SK-N-SH (cell line): ENCODE results near the gene PPP1CA.

Experiments
- CTCF ChIP-seq: fragments of 200-600 bp; sonication (generic); IDR thresholded peaks from 2 replicates; pipeline ENCODE4 v1.6.1; 2017; ENCODE audit warnings: antibody characterized with exemption, mild to moderate bottlenecking, moderate library complexity
- GABPA ChIP-seq: IDR thresholded peaks from 2 replicates; pipeline ENCODE4 v1.4.0; 2012; ENCODE audit warnings: low read depth, mild to moderate bottlenecking
- JUND ChIP-seq: IDR thresholded peaks from 2 replicates; pipeline ENCODE4 v1.4.0; 2012
- MAX ChIP-seq: IDR thresholded peaks from 2 replicates; pipeline ENCODE4 v1.4.0; 2012; ENCODE audit warnings: low read depth
- POLR2AphosphoS5 ChIP-seq: IDR thresholded peaks from 2 replicates; pipeline ENCODE4 v1.6.1; 2012; ENCODE audit warnings: low read depth, low read length
- REST ChIP-seq: IDR thresholded peaks from 2 replicates; pipeline ENCODE4 v1.6.1; 2012; ENCODE audit warnings: mild to moderate bottlenecking, low read depth, low read length, moderate library complexity
- SIN3A ChIP-seq: IDR thresholded peaks from 2 replicates; pipeline ENCODE4 v1.6.1; 2012; ENCODE audit warnings: low read depth, mild to moderate bottlenecking, low read length, moderate library complexity, borderline replicate concordance
- TAF1 ChIP-seq: IDR thresholded peaks from 2 replicates; pipeline ENCODE4 v1.6.1; 2012; ENCODE audit warnings: low read depth, mild to moderate bottlenecking, low read length, moderate library complexity, borderline replicate concordance
- TEAD4 ChIP-seq: IDR thresholded peaks from 2 replicates; pipeline ENCODE4 v1.4.0; 2012; ENCODE audit warnings: mild to moderate bottlenecking, borderline replicate concordance; ENCODE audit not compliant: insufficient read depth
- USF2 ChIP-seq: fragments of 150-350 bp; IDR thresholded peaks from 2 replicates; pipeline ENCODE4 v1.6.1; 2017; ENCODE audit warnings: antibody characterized with exemption, low read length, low read depth, borderline replicate concordance
- YY1 ChIP-seq: IDR thresholded peaks from 2 replicates; pipeline ENCODE4 v1.4.0; 2012; ENCODE audit warnings: low read depth, mild to moderate bottlenecking
- ZBTB33 ChIP-seq: IDR thresholded peaks from 2 replicates; pipeline ENCODE4 v1.4.0; 2012; ENCODE audit warnings: low read depth, borderline replicate concordance

- no peak for TF ChIP-seq JUND
- no peak for TF ChIP-seq TEAD4
- no peak for TF ChIP-seq USF2
- no peak for TF ChIP-seq POLR2AphosphoS5
- TF ChIP-seq TAF1: no peak
- no peak for TF ChIP-seq SIN3A
- TF ChIP-seq CTCF: no peak
- TF ChIP-seq YY1: no peak
- no peak for TF ChIP-seq MAX
- TF ChIP-seq REST: no peak
- TF ChIP-seq ZBTB33: no peak
- no peak for TF ChIP-seq GABPA
These were observed 36.1 kb upstream of the PPP1CA start for GRCh38 chr11:67437809-67438157.
